K562 (cell line): ENCODE results near the gene ABCA4. TPM values are rescaled to one million over a fixed set of nuclear protein-coding genes. Genes with fewer than 3 reads are reported as not detected.

Source experiments
- ATAC-seq: fragments of 200-7000 bp; cut with Tn5 transposase; 3 replicates; pipeline ENCODE4 v1.9.1; 2020; ENCODE audit warnings: moderate library complexity
- BruUV-seq: library from RNA; stranded (reverse); fragments of 400-500 nt; replicated peaks from 2 replicates; lab custom pipeline; 2021; lab: Mats Ljungman, UMichigan
- CTCF ChIA-PET: fragments of 300-600 bp; formaldehyde crosslinking; extraction: SDS; loops from one replicate; lab custom pipeline; 2021; ENCODE audit warnings: low intra/inter-chr PET ratio; lab: Yijun Ruan, JAX
- POLR2A ChIA-PET: fragments of 300-600, 350-650 bp; sonication (Branson Sonifier 250); formaldehyde crosslinking; extraction: SDS; loops from one replicate; lab custom pipeline; 2021; ENCODE audit warnings: antibody characterized with exemption, inconsistent platforms; lab: Yijun Ruan, JAX
- DNase-seq, 4 experiments: peaks; one replicate each; pipeline versions ENCODE4 v3.0.0 to v3.0.0-alpha.2; 2011 to 2018; ENCODE audit warnings: low spot score in 3 of 4, mixed read lengths in 3 of 4; ENCODE audit errors: extremely low read depth in 1 of 4
- FAIRE-seq: peaks from 2 replicates; lab custom pipeline; 2011; peaks lifted over from hg19 to GRCh38; lab: Jason Lieb, UNC
- H2AFZ ChIP-seq: 2 replicates; pipeline ENCODE4 v1.6.0; 2011; ENCODE audit warnings: low read depth, low read length, control low read depth, inconsistent platforms
- H3K27ac ChIP-seq: fragments of 200-600 bp; 3 replicates; pipeline ENCODE4 v1.8.0; 2011; ENCODE audit warnings: low read depth, mild to moderate bottlenecking, control low read depth, inconsistent platforms, low read length, moderate library complexity, mixed read lengths; ENCODE audit errors: extremely low read depth
- H3K27me3 ChIP-seq, 2 experiments: fragments of 300-600 bp in 1 of 2; 2 replicates in 1 of 2; 3 replicates in 1 of 2; pipeline versions ENCODE4 v1.6.0 to v1.8.0; 2011; ENCODE audit warnings: inconsistent platforms in 2 of 2, low read length in 2 of 2, mild to moderate bottlenecking in 1 of 2, mixed read lengths in 1 of 2, moderate library complexity in 1 of 2; ENCODE audit not compliant: control insufficient read depth in 2 of 2, insufficient read depth in 2 of 2
- H3K36me3 ChIP-seq: fragments of 300-600 bp; 3 replicates; pipeline ENCODE4 v1.8.0; 2011; ENCODE audit warnings: mild to moderate bottlenecking, low read length, inconsistent platforms; ENCODE audit not compliant: control insufficient read depth, insufficient read depth
- H3K4me1 ChIP-seq, 2 experiments: fragments of 200-600 bp in 1 of 2; replicated peaks in 1 of 2; 2 replicates in 1 of 2; 3 replicates in 1 of 2; pipeline versions ENCODE4 v1.5.1 to v1.8.0; 2011; ENCODE audit warnings: inconsistent platforms in 2 of 2, low read length in 2 of 2, mild to moderate bottlenecking in 1 of 2, mixed read lengths in 1 of 2, moderate library complexity in 1 of 2; ENCODE audit not compliant: control insufficient read depth in 2 of 2, insufficient read depth in 2 of 2
- H3K4me2 ChIP-seq: 2 replicates; pipeline ENCODE4 v1.6.1; 2011; ENCODE audit warnings: low read length, control low read depth, inconsistent platforms, mixed read lengths; ENCODE audit not compliant: insufficient read depth
- H3K4me3 ChIP-seq: fragments of 200-600 bp; sonication (generic), shearing (Covaris generic); 2 replicates; pipeline ENCODE4 v1.5.1; 2016; ENCODE audit warnings: control low read depth, inconsistent platforms
- H3K79me2 ChIP-seq: fragments of 200-600 bp; 3 replicates; pipeline ENCODE4 v1.8.0; 2011; ENCODE audit warnings: low read length, inconsistent platforms; ENCODE audit not compliant: control insufficient read depth, insufficient read depth
- H3K9ac ChIP-seq, 2 experiments: 2 replicates each; pipeline versions ENCODE4 v1.6.0 to v1.6.1; 2011; ENCODE audit warnings: low read depth in 2 of 2, low read length in 2 of 2, control low read depth in 1 of 2, inconsistent platforms in 1 of 2, mild to moderate bottlenecking in 1 of 2, mixed read lengths in 1 of 2; ENCODE audit not compliant: insufficient read depth in 1 of 2
- H3K9me1 ChIP-seq: one replicate; pipeline ENCODE4 v1.6.0; 2011; ENCODE audit warnings: inconsistent platforms, mild to moderate bottlenecking, low read length, moderate library complexity; ENCODE audit not compliant: control insufficient read depth, insufficient read depth
- H3K9me3 ChIP-seq: replicated peaks from 2 replicates; pipeline ENCODE4 v1.5.1; 2011; ENCODE audit warnings: low read depth, low read length, inconsistent platforms; ENCODE audit not compliant: control insufficient read depth, insufficient read depth
- H4K20me1 ChIP-seq: replicated peaks from 2 replicates; pipeline ENCODE4 v1.6.1; 2011; ENCODE audit warnings: low read length, inconsistent platforms, mixed read lengths; ENCODE audit not compliant: control insufficient read depth, insufficient read depth
- CBX3 ChIP-seq, 2 experiments: IDR thresholded peaks; 1 replicate in 1 of 2; 2 replicates in 1 of 2; pipeline ENCODE4 v1.6.1; 2012; ENCODE audit warnings: inconsistent platforms in 2 of 2, low read length in 2 of 2, borderline replicate concordance in 1 of 2, control low read depth in 1 of 2
- CCAR2 ChIP-seq: fragments of 200-400 bp; formaldehyde crosslinking; IDR thresholded peaks from 2 replicates; pipeline ENCODE4 v1.6.1; 2017; ENCODE audit warnings: mild to moderate bottlenecking, low read depth, low read length
- EZH2 ChIP-seq: IDR thresholded peaks from 2 replicates; pipeline ENCODE4 v1.6.1; 2012; ENCODE audit warnings: low read depth, mild to moderate bottlenecking, inconsistent platforms, low read length, borderline replicate concordance
- NR3C1 ChIP-seq: sonication (generic); formaldehyde crosslinking; IDR thresholded peaks from 2 replicates; pipeline ENCODE4 v1.8.1; 2022; ENCODE audit warnings: missing genetic modification reagents
- RFX1 ChIP-seq: fragments of 450-650 bp; IDR thresholded peaks from 2 replicates; pipeline ENCODE4 v1.6.1; 2016; ENCODE audit warnings: mild to moderate bottlenecking, moderate library complexity
- ZBTB49 ChIP-seq: sonication (generic); formaldehyde crosslinking; IDR thresholded peaks from 2 replicates; pipeline ENCODE4 v1.8.0; 2022; ENCODE audit warnings: missing genetic modification reagents, mild to moderate bottlenecking, borderline replicate concordance
- ZNF146 ChIP-seq: IDR thresholded peaks from one replicate; pipeline ENCODE4 v1.6.1; 2018; ENCODE audit warnings: missing compliant biosample characterization; ENCODE audit not compliant: unreplicated experiment
- WGBS: fragments of 100-300 bp; shearing (Covaris generic); methylation state at CpG from one replicate; pipeline ENCODE4 v1.1.6; 2016; ENCODE audit warnings: low coverage, mixed read lengths; ENCODE audit not compliant: insufficient coverage; ENCODE audit errors: missing lambda C conversion rate; 5-methylcytosine and 5-hydroxymethylcytosine counted together
- in situ Hi-C: fragments of 300-500 bp; cut with MboI; formaldehyde crosslinking; loops from 4 replicates; pipeline ENCODE4 v1.15.0; 2018; ENCODE audit warnings: inconsistent platforms, mixed read lengths
- intact Hi-C: fragments of 100-400 bp; cut with micrococcal nuclease; formaldehyde crosslinking; loops from 2 replicates; pipeline ENCODE4 v1.14.2; 2022
- polyA plus RNA-seq, 8 experiments: library from polyadenylated mRNA; depleted of rRNA in 4 of 8; stranded (reverse) in 5 of 8; unstranded in 3 of 8; fragments of >200 nt; fragmentation: Nextera tagmentation in 2 of 8; fragmentation: Illumina TruSeq in 1 of 8; extraction: Ambion mirVana in 2 of 8; extraction: Trizol in 1 of 8; gene quantifications; 2 replicates each; pipeline versions ENCODE4 v1.2.1 to v1.2.3, GENCODE V29; 2011 to 2014; ENCODE audit warnings: inconsistent platforms in 1 of 8, missing spikeins in 1 of 8
- total RNA-seq, 7 experiments: library from RNA; depleted of rRNA in 6 of 7; stranded (reverse); fragments of >200 nt in 6 of 7; fragmentation: Illumina TruSeq in 2 of 7; extraction: Trizol in 2 of 7; gene quantifications; 2 replicates each; pipeline versions ENCODE4 v1.2.1 to v1.2.3, GENCODE V29; 2011 to 2021; ENCODE audit warnings: low replicate concordance in 1 of 7
- TF ChIP-seq, protein P1 (sequence below): fragments of 450-650 bp; IDR thresholded peaks from 2 replicates; pipeline ENCODE4 v1.6.1; 2017; ENCODE audit warnings: antibody characterized with exemption

ABCA4 gene
- total and polyA plus RNA-seq, 9 of the 15 experiments (the other 6 are each of a cell fraction or from before 2014, with no cell fraction given): 0.01 to 0.04 TPM; not detected in 7

DNA sequence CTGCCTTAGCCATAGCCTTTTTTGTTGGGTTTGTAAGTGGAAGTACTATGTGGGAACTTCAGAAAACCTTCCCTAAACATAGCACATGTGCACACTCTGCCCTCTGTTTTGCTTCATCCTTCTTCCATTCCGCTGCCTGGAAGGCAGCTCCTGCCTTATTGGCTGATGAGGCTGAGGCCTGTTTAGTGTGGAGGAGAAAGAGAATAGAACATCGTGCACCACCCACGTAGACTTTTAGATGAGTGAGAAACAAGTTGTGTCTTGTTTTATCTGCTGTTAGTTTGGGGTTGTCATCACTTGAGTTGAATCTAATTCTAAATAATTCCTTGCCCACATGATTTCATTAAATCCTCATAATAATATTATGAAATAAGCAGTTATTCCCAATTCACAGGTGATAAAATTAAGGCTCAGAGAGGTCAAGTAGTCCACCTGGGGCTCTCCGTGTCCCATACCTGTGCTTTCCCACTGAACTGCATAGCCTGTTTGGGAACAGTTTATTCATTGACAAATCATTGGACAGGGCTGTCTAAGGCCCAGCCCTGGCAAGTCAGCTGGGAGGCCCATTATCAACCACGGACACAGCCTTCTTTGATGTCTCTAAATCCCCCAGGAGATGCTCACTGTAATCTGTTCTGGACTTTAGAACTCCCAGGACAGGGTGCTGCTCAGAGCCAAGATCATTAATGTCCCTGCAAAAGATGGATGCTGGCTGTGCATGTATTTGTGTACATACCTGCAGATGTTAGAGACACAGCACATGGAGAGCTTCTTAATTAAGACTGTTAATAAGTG is 93.0 kb downstream of the ABCA4 start:
- no peak overlapping the region for H3K4me2 ChIP-seq
- CTCF ChIA-PET: no interaction called here
- no peak overlapping the region for H3K4me3 ChIP-seq
- H3K27me3 ChIP-seq: peaks cover 22 to 54% of the 10 kb centered on the region in 2 experiments
- ATAC-seq (no peak), DNase-seq (no peak)
- no peak for TF ChIP-seq CBX3 (IDR thresholded peaks at IDR 0.05; ENCODE audit: borderline replicate concordance in 1 of 2, low read length in 2 of 2)
- TF ChIP-seq CCAR2: no peak
- no peak for TF ChIP-seq RFX1
- no peak for TF ChIP-seq NR3C1
- no peak for TF ChIP-seq ZBTB49
- TF ChIP-seq EZH2: no peak
- TF ChIP-seq, protein P1, sequence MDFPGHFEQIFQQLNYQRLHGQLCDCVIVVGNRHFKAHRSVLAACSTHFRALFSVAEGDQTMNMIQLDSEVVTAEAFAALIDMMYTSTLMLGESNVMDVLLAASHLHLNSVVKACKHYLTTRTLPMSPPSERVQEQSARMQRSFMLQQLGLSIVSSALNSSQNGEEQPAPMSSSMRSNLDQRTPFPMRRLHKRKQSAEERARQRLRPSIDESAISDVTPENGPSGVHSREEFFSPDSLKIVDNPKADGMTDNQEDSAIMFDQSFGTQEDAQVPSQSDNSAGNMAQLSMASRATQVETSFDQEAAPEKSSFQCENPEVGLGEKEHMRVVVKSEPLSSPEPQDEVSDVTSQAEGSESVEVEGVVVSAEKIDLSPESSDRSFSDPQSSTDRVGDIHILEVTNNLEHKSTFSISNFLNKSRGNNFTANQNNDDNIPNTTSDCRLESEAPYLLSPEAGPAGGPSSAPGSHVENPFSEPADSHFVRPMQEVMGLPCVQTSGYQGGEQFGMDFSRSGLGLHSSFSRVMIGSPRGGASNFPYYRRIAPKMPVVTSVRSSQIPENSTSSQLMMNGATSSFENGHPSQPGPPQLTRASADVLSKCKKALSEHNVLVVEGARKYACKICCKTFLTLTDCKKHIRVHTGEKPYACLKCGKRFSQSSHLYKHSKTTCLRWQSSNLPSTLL: no peak
- TF ChIP-seq ZNF146 (CRISPR knock-in tag): no peak
- TF ChIP-seq, all 486 proteins: peak for 0
- no peaks in the 10 kb centered on the region for H3K4me1 ChIP-seq
- in situ Hi-C loops (no loop called here), intact Hi-C loops (no loop called here)
- no peaks in the 10 kb centered on the region for H3K9me3 ChIP-seq
- no peaks in the 10 kb centered on the region for H4K20me1 ChIP-seq
- no peak for FAIRE-seq
- POLR2A ChIA-PET: interaction anchor here (1.0 kb wide), 1 partner anchor 14 kb away, joined by 4 read pairs; no protein-coding TSS in a partner anchor
- no peaks in the 10 kb centered on the region for H3K36me3 ChIP-seq
- H3K9ac ChIP-seq: no peak overlapping the region
- 0% methylated on average over 5 of the region's 5 CpGs for WGBS
- H3K79me2 ChIP-seq: no peaks in the 10 kb centered on the region
- H3K9me1 ChIP-seq: no peaks in the 10 kb centered on the region
- H2AFZ ChIP-seq: no peak overlapping the region
- H3K27ac ChIP-seq: no peak overlapping the region
- no TSS peak for BruUV-seq
